A549 (cell line): ENCODE results near the gene SHANK1. TPM values are rescaled to one million over a fixed set of nuclear protein-coding genes. Genes with fewer than 3 reads are reported as not detected.

Source experiments
- ATAC-seq, 2 experiments: fragments of 200-7000 bp in 1 of 2; fragments of >200 bp in 1 of 2; cut with Nextera tagmentation in 1 of 2; cut with Tn5 transposase in 1 of 2; 3 replicates each; pipeline versions ENCODE4 v1.8.0 to v1.9.1; 2018 to 2020; ENCODE audit warnings: mild to moderate bottlenecking in 1 of 2, moderate library complexity in 1 of 2
- CTCF ChIA-PET: fragments of 300-600 bp; sonication (Branson Sonifier 250); formaldehyde crosslinking; extraction: SDS; loops from one replicate; lab custom pipeline; 2021; ENCODE audit warnings: antibody characterized with exemption, inconsistent platforms; lab: Yijun Ruan, JAX
- POLR2A ChIA-PET: fragments of 350-600 bp; formaldehyde crosslinking; extraction: SDS; loops from one replicate; lab custom pipeline; 2021; ENCODE audit warnings: antibody characterized with exemption, inconsistent platforms; lab: Yijun Ruan, JAX
- DNase-seq, 2 experiments: peaks; one replicate each; pipeline versions ENCODE4 v3.0.0 to v3.0.0-alpha.2; 2011 to 2016; ENCODE audit warnings: low read depth in 1 of 2, low spot score in 1 of 2
- FAIRE-seq: peaks from 2 replicates; lab custom pipeline; 2011; peaks lifted over from hg19 to GRCh38; lab: Jason Lieb, UNC
- H3K27ac ChIP-seq, 2 experiments: fragments of >200 bp; sonication (Bioruptor Twin); formaldehyde crosslinking; 3 replicates each; pipeline ENCODE4 v1.5.1; 2016 to 2017
- H3K4me1 ChIP-seq: fragments of >200 bp; sonication (Bioruptor Twin); formaldehyde crosslinking; 3 replicates; pipeline ENCODE4 v1.6.1; 2016
- H3K4me2 ChIP-seq: fragments of >200 bp; sonication (Bioruptor Twin); formaldehyde crosslinking; 3 replicates; pipeline ENCODE4 v1.6.1; 2016
- H3K4me3 ChIP-seq: fragments of >200 bp; sonication (Bioruptor Twin); formaldehyde crosslinking; 3 replicates; pipeline ENCODE4 v1.5.1; 2016
- H3K9me3 ChIP-seq: fragments of >200 bp; sonication (Bioruptor Twin); formaldehyde crosslinking; 3 replicates; pipeline ENCODE4 v1.6.1; 2016
- CBX2 ChIP-seq: fragments of 200-600 bp; sonication (generic); IDR thresholded peaks from 2 replicates; pipeline ENCODE4 v1.6.1; 2016; ENCODE audit warnings: low read depth, mild to moderate bottlenecking, borderline replicate concordance
- CBX8 ChIP-seq: fragments of 200-600 bp; sonication (generic); IDR thresholded peaks from 2 replicates; pipeline ENCODE4 v1.6.1; 2016
- CEBPB ChIP-seq, 2 experiments: fragments of >200 bp in 1 of 2; sonication (Bioruptor Twin) in 1 of 2; formaldehyde crosslinking in 1 of 2; IDR thresholded peaks; 2 replicates each; pipeline ENCODE4 v1.6.1; 2012 to 2016
- CHD2 ChIP-seq: fragments of 150-350 bp; IDR thresholded peaks from 2 replicates; pipeline ENCODE4 v1.6.1; 2014; ENCODE audit warnings: low read length; ENCODE audit not compliant: partially characterized antibody
- CHD4 ChIP-seq: fragments of 200-600 bp; sonication (generic); IDR thresholded peaks from 2 replicates; pipeline ENCODE4 v1.6.1; 2016; ENCODE audit warnings: antibody characterized with exemption, mild to moderate bottlenecking, borderline replicate concordance
- E2F6 ChIP-seq: IDR thresholded peaks from 2 replicates; pipeline ENCODE4 v1.6.1; 2012; ENCODE audit warnings: low read depth, borderline replicate concordance
- EHF ChIP-seq: fragments of 250-450 bp; sonication (Bioruptor Pico); IDR thresholded peaks from 2 replicates; pipeline ENCODE4 v1.5.0; 2020; ENCODE audit warnings: mild to moderate bottlenecking
- EHMT2 ChIP-seq: fragments of 200-600 bp; sonication (generic); IDR thresholded peaks from 2 replicates; pipeline ENCODE4 v1.6.1; 2016; ENCODE audit warnings: antibody characterized with exemption, low read depth, mild to moderate bottlenecking, moderate library complexity
- EP300 ChIP-seq, 2 experiments: fragments of >200 bp; sonication (Bioruptor Twin); formaldehyde crosslinking; IDR thresholded peaks; 2 replicates in 1 of 2; 3 replicates in 1 of 2; pipeline ENCODE4 v1.6.1; 2016 to 2017
- FOSB ChIP-seq: fragments of 250-450 bp; sonication (Bioruptor Pico); IDR thresholded peaks from 2 replicates; pipeline ENCODE4 v1.5.0; 2020; ENCODE audit warnings: mild to moderate bottlenecking, moderate library complexity
- FOSL2 ChIP-seq, 2 experiments: fragments of 450-650 bp in 1 of 2; fragments of >200 bp in 1 of 2; sonication (Bioruptor Twin) in 1 of 2; formaldehyde crosslinking; IDR thresholded peaks; 2 replicates each; pipeline versions ENCODE4 v1.5.0 to v1.6.1; 2016 to 2020; ENCODE audit warnings: mild to moderate bottlenecking in 1 of 2, moderate library complexity in 1 of 2
- GATA3 ChIP-seq: IDR thresholded peaks from 2 replicates; pipeline ENCODE4 v1.6.1; 2012; ENCODE audit warnings: borderline replicate concordance
- HDAC2 ChIP-seq: fragments of 200-600 bp; sonication (generic); IDR thresholded peaks from 2 replicates; pipeline ENCODE4 v1.6.1; 2016
- HEYL ChIP-seq: fragments of 250-450 bp; sonication (Bioruptor Pico); IDR thresholded peaks from 2 replicates; pipeline ENCODE4 v1.8.0; 2021; ENCODE audit warnings: mild to moderate bottlenecking, moderate library complexity
- HOXB5 ChIP-seq: fragments of 250-450 bp; sonication (Bioruptor Pico); IDR thresholded peaks from 2 replicates; pipeline ENCODE4 v1.5.0; 2020; ENCODE audit warnings: mild to moderate bottlenecking, moderate library complexity
- JUNB ChIP-seq: fragments of >200 bp; sonication (Bioruptor Twin); formaldehyde crosslinking; IDR thresholded peaks from 2 replicates; pipeline ENCODE4 v1.6.1; 2016
- KDM1A ChIP-seq: fragments of 200-600 bp; sonication (generic); IDR thresholded peaks from 2 replicates; pipeline ENCODE4 v1.6.1; 2016; ENCODE audit warnings: low read depth, mild to moderate bottlenecking
- KDM5A ChIP-seq: fragments of 200-600 bp; sonication (generic); IDR thresholded peaks from 2 replicates; pipeline ENCODE4 v1.6.1; 2016; ENCODE audit warnings: antibody characterized with exemption, mild to moderate bottlenecking
- MAFK ChIP-seq: fragments of 450-650 bp; IDR thresholded peaks from 2 replicates; pipeline ENCODE4 v1.6.1; 2014; ENCODE audit not compliant: partially characterized antibody
- MAX ChIP-seq: IDR thresholded peaks from 2 replicates; pipeline ENCODE4 v1.6.1; 2012
- NFE2L2 ChIP-seq: fragments of 150-350 bp; conservative IDR thresholded peaks from 2 replicates; pipeline ENCODE4 v1.6.1; 2014; ENCODE audit warnings: low read length
- NPAS2 ChIP-seq: fragments of 250-450 bp; sonication (Bioruptor Pico); IDR thresholded peaks from 2 replicates; pipeline ENCODE4 v1.8.0; 2022; ENCODE audit warnings: mild to moderate bottlenecking, moderate library complexity, borderline replicate concordance
- PHF8 ChIP-seq: fragments of 200-600 bp; sonication (generic); IDR thresholded peaks from 2 replicates; pipeline ENCODE4 v1.6.1; 2016; ENCODE audit warnings: low read depth, mild to moderate bottlenecking, antibody characterized with exemption, moderate library complexity, borderline replicate concordance
- POLR2AphosphoS2 ChIP-seq: conservative IDR thresholded peaks from 2 replicates; pipeline ENCODE4 v1.6.1; 2012; ENCODE audit warnings: low read length, improper control_type of control experiment, inconsistent platforms
- RNF2 ChIP-seq: fragments of 200-600 bp; sonication (generic); IDR thresholded peaks from 2 replicates; pipeline ENCODE4 v1.6.1; 2016; ENCODE audit warnings: low read depth, mild to moderate bottlenecking, antibody characterized with exemption, moderate library complexity, borderline replicate concordance
- SMC3 ChIP-seq: fragments of >200 bp; sonication (Bioruptor Twin); formaldehyde crosslinking; IDR thresholded peaks from 3 replicates; pipeline ENCODE4 v1.6.1; 2018; ENCODE audit warnings: inconsistent platforms
- ZC3H11A ChIP-seq: fragments of 450-650 bp; IDR thresholded peaks from 2 replicates; pipeline ENCODE4 v1.6.1; 2014; ENCODE audit warnings: antibody characterized with exemption, mild to moderate bottlenecking
- ZFP36 ChIP-seq: fragments of 450-650 bp; IDR thresholded peaks from 2 replicates; pipeline ENCODE4 v1.6.1; 2014; ENCODE audit warnings: borderline replicate concordance; ENCODE audit not compliant: partially characterized antibody
- WGBS: methylation state at CpG from one replicate; pipeline ENCODE4 v1.1.6; 2017; ENCODE audit errors: missing lambda C conversion rate; 5-methylcytosine and 5-hydroxymethylcytosine counted together
- polyA plus RNA-seq, 4 experiments: library from polyadenylated mRNA; depleted of rRNA in 3 of 4; stranded (reverse); fragments of >200 nt; fragmentation: RNase III in 1 of 4; extraction: RNeasy Plus Mini Kit Qiagen cat#74134 plus additional on column Dnase treatment in 1 of 4; gene quantifications; 2 replicates in 3 of 4; 3 replicates in 1 of 4; pipeline ENCODE4 v1.2.3, GENCODE V29; 2011 to 2017
- TF ChIP-seq, protein P1 (sequence below): IDR thresholded peaks from 2 replicates; pipeline ENCODE4 v1.6.1; 2012

SHANK1 gene
- polyA plus RNA-seq, 2 of the 4 experiments (the other 2 are of a cell fraction) = 0.04 to 0.17 TPM

- peaks cover 19% of the 10 kb centered on the region for H3K4me1 ChIP-seq
- H3K27ac ChIP-seq = peak overlapping the region; percentile 68 to 86
- peak overlapping the region; percentile 96 for H3K4me2 ChIP-seq
- no peak for FAIRE-seq
- ATAC-seq = no peak; a peak in 1 of 6 replicates
- POLR2A ChIA-PET = interaction anchor here (0.9 to 2.1 kb wide), 14 partner anchors 10 to 198 kb away, joined by 4 to 34 read pairs (median 8); no protein-coding TSS in a partner anchor
- DNase-seq = no peak
- no peaks in the 10 kb centered on the region for H3K9me3 ChIP-seq
- 78% methylated on average over 12 of the region's 31 CpGs for WGBS
- TF ChIP-seq RNF2 = 0 out of 2 replicates have a peak, but pooled peaks have one; percentile 43
- no peak for TF ChIP-seq MAFK
- TF ChIP-seq EHMT2 = no peak
- peak; percentile 79 for TF ChIP-seq MAX
- H3K4me3 ChIP-seq = peak overlapping the region; percentile 47
- CTCF ChIA-PET = interaction anchor here (0.7 to 18.4 kb wide), 63 partner anchors 11 to 380 kb away, joined by 3 to 272 read pairs (median 5); partner anchors contain the start of gene JOSD2
Observed at GRCh38 chr19:50723735-50724521, 4.3 kb upstream of the SHANK1 start.

- peak within 1 kb of the TSS; percentile 47 for H3K4me3 ChIP-seq
- no peak for ATAC-seq
- H3K27ac ChIP-seq = peak within 1 kb of the TSS; percentile 68 to 86
Observed at GRCh38 chr19:50723069-50723468, 3.5 kb upstream of the SHANK1 start, which contains the start of gene CLEC11A. Gene CLEC11A, plus strand, starts transcription at chr19:50723364. Its CDS starts 162 bp downstream, at chr19:50723526.

DNA sequence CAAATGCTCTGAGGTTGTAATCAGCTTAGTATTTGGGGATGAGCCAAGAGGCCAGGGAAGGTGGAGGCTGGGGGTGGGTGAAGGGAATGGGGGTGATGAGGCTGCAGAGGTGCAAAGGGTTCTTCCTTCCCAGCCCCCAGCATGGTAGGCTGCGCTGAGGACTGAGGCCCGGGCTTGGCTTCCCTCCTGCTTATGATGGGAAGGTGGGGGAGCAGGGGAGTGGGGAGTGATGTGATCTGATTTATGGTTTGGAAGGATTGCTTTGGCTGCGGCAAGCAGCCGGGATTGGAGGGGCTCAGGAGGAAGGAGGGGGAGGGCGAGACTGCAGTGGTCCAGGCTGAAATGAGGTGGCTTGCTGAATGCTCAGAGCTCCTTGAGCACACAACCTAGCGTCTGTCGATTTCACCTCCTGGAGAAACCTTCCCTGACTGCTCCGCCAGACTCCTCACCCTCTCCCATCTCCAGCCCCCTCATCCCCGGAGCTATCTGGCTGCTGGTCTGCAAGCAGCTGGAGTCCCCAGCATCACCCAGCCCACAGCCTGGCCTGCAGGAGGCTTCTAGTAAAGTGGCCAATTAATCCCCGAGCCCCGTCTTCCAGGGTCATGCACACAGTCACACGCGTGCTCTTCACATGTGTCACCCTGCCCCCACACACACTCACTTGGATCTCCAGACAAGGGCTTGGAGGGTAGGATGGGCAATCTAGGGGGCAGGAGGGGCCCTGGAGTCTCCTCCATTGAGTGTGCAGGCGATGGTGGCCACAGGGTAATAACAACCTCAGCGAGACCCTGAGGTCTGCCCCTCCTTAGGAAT lies 2.8 kb upstream of the SHANK1 start:
- ChIA-PET CTCF (interaction anchor here (0.6 to 18.4 kb wide), 17 partner anchors 10 to 1861 kb away, joined by 3 to 272 read pairs (median 5); partner anchors contain the start of gene KCNC3), POLR2A (no interaction called here)
- ATAC-seq (no peak), DNase-seq (no peak), FAIRE-seq (no peak)
- Histone ChIP-seq H3K4me1 (peaks cover 27% of the 10 kb centered on the region), H3K4me2 (no peak overlapping the region), H3K9me3 (no peaks in the 10 kb centered on the region), H3K27ac (no peak overlapping the region), H3K4me3 (no peak overlapping the region)
- WGBS = 85% methylated on average over 15 of the region's 15 CpGs
- no peak for TF ChIP-seq EHF
- no peak for TF ChIP-seq KDM5A
- no peak for TF ChIP-seq EP300 (IDR thresholded peaks at IDR 0.05)
- TF ChIP-seq CBX2 = no peak
- TF ChIP-seq SMC3 = no peak
- no peak for TF ChIP-seq JUNB
- no peak for TF ChIP-seq NPAS2 (CRISPR knock-in tag)
- TF ChIP-seq HEYL = no peak
- TF ChIP-seq CHD2 = no peak
- no peak for TF ChIP-seq ZC3H11A
- TF ChIP-seq POLR2AphosphoS2 = no peak
- TF ChIP-seq FOSB (CRISPR knock-in tag) = no peak
- TF ChIP-seq ZFP36 = no peak
- TF ChIP-seq FOSL2 (IDR thresholded peaks at IDR 0.05) = no peak
- TF ChIP-seq FOSL2 (CRISPR knock-in tag; IDR thresholded peaks at IDR 0.05) = no peak
- TF ChIP-seq, all 56 proteins: peak for 0

More at GRCh38 chr19:50723069-50723468, 3.5 kb upstream of the SHANK1 start, which contains the start of gene CLEC11A:
- FAIRE-seq (no peak), DNase-seq (no peak)
- no peaks in the 10 kb centered on the region for H3K9me3 ChIP-seq
- CTCF ChIA-PET = interaction anchor here (0.7 to 18.4 kb wide), 15 partner anchors 10 to 200 kb away, joined by 3 to 272 read pairs (median 10); no protein-coding TSS in a partner anchor
- H3K4me1 ChIP-seq = peaks cover 25% of the 10 kb centered on the region
- H3K4me2 ChIP-seq = peak within 1 kb of the TSS; percentile 96
- WGBS = 77% methylated on average over 15 of the region's 15 CpGs
- POLR2A ChIA-PET = no interaction called here
- TF ChIP-seq CHD2 (no peak), EHF (no peak), NFE2L2 (no peak), MAX (no peak), KDM1A (no peak), PHF8 (no peak), CEBPB (IDR thresholded peaks at IDR 0.05) (no peak), MAFK (no peak), CBX8 (no peak), GATA3 (no peak), CHD4 (no peak), HOXB5 (no peak), HDAC2 (no peak), SMC3 (no peak), E2F6 (no peak), EHMT2 (no peak)
- TF ChIP-seq, protein P1, sequence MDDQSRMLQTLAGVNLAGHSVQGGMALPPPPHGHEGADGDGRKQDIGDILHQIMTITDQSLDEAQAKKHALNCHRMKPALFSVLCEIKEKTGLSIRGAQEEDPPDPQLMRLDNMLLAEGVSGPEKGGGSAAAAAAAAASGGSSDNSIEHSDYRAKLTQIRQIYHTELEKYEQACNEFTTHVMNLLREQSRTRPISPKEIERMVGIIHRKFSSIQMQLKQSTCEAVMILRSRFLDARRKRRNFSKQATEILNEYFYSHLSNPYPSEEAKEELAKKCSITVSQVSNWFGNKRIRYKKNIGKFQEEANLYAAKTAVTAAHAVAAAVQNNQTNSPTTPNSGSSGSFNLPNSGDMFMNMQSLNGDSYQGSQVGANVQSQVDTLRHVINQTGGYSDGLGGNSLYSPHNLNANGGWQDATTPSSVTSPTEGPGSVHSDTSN = no peak
- TF ChIP-seq, all 56 proteins: peak for 0
